Measurements from ENCODE around the gene BEST2. TPM values are rescaled to one million over a fixed set of nuclear protein-coding genes. Genes with fewer than 3 reads are reported as not detected.

The BEST2 gene
- polyA plus RNA-seq, 2 donors: 0.06 TPM

DNA sequence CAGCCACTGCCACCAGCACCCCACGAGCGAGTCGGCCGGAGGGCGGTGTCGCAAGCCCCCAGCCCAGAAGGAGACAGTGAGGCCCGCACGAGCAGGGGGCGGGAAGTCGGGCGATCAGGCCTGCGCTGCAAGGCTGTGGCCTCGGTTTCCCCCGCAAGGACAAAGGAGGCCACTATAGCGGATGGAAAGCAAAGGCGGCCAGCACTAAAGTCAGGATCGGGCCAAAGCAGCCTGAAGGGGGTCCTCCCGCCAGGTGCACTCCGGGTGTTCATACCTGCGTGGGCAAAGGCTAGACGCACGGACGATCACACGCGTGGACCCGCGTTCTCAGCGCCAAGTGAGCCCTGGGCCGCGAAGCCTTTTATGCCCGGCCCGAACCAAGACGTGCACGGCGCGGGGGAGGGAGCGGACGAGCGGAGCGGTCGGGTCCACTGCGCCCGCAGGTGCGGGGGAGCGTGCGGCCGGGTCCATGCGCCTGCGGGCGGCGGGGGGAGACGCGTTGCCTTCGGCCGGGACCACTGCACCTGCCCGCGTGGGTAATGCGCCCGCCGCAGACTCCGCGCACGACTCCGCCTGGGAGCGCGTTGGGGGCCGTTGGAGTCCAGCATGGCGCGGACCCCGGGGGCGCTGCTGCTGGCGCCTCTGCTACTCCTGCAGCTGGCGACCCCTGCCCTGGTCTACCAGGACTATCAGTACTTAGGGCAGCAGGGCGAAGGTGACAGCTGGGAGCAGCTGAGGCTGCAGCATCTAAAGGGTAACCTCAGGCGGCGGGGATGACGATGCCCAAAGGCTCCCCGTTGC is 50.1 kb downstream of the BEST2 start, which contains the start of the genes PRDX2 and THSD8:
Gene PRDX2, minus strand, starts transcription at position 335 of the 801 bp plus-strand sequence. CDS start 539 bp downstream, outside the sequence.
Gene THSD8, plus strand, starts transcription at position 604 of the 801 bp plus-strand sequence. Its CDS starts 3 bp downstream, at position 607.
- WGBS, 2 donors: 0 to 1% methylated on average over 51 to 78 of the region's 78 CpGs

DNA sequence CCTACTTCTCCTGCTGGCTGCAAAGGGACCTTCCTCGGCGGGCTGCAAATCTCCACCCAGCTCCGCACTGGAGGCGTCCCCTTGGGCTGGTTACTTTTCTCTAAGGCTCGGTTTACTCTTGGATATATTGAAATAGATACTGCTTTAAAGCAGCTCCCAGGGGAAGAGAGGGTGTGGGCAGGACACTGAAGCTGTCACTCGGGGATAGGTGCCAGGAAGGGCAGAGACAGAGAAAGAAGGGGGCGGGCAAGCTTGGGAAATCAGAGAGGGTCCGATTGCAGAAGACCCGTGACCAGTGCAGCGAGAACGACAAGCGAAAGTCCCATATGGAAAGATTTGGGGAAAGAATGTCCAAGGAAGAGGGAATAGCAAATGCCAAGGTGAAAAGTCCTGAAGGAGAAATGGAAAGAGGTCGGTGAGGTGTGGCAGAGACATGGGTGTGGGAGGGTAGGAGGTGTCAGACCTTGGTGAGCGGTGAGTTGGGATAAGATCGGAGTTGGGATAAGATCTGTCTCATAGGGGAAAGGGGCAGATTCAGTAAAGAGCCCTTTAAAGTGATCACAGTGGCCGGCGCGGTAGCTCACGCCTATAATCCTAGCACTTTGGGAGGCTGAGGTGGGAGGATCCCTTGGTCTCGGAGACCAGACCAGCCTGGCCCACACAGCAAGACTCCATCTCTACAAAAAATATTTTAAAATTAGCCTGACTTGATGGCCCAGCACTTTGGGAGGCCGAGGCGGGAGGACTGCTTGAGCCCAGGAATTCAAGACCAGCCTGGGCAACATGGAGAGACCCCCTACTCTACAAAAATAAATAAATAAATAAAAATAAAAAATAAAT is 50.9 kb downstream of the BEST2 start:
- Histone ChIP-seq H3K4me1 (ENCODE audit: control insufficient read depth in 2 of 2, insufficient read depth in 2 of 2, low read length in 1 of 2) (peaks cover 7% of the 10 kb centered on the region in 2 donors), H3K9me3 (ENCODE audit: control insufficient read depth in 2 of 2, insufficient read depth in 1 of 2, low read depth in 1 of 2, low read length in 1 of 2) (no peaks in the 10 kb centered on the region), H3K4me3 (ENCODE audit: low read depth in 1 of 2, low read length in 2 of 2) (peak overlapping the region; percentile 84 to 91), H3K27ac (ENCODE audit: low read depth in 2 of 2, low read length in 1 of 2) (peak overlapping the region; percentile 29 to 80), H3K36me3 (ENCODE audit: control insufficient read depth in 2 of 2, insufficient read depth in 2 of 2, low read length in 1 of 2) (peaks cover 0 to 10% of the 10 kb centered on the region in 2 donors), H3K27me3 (ENCODE audit: control insufficient read depth in 1 of 2, insufficient read depth in 2 of 2, low read length in 2 of 2) (no peaks in the 10 kb centered on the region)
- WGBS, 2 donors: 39% methylated on average over 22 of the region's 22 CpGs

More for the DNA sequence above, 50.1 kb downstream of the BEST2 start, which contains the start of the genes PRDX2 and THSD8:
- Histone ChIP-seq H3K9me3 (ENCODE audit: control insufficient read depth in 2 of 2, insufficient read depth in 1 of 2, low read depth in 1 of 2, low read length in 1 of 2) (no peaks in the 10 kb centered on the region), H3K36me3 (ENCODE audit: control insufficient read depth in 2 of 2, insufficient read depth in 2 of 2, low read length in 1 of 2) (peaks cover 0 to 10% of the 10 kb centered on the region in 2 donors), H3K4me1 (ENCODE audit: control insufficient read depth in 2 of 2, insufficient read depth in 2 of 2, low read length in 1 of 2) (peaks cover 3% of the 10 kb centered on the region in 2 donors), H3K27ac (ENCODE audit: low read depth in 2 of 2, low read length in 1 of 2) (peak within 1 kb of the TSS; percentile 64 to 80), H3K27me3 (ENCODE audit: control insufficient read depth in 1 of 2, insufficient read depth in 2 of 2, low read length in 2 of 2) (no peaks in the 10 kb centered on the region), H3K4me3 (ENCODE audit: low read depth in 1 of 2, low read length in 2 of 2) (peak within 1 kb of the TSS; percentile 84 to 91)

DNA sequence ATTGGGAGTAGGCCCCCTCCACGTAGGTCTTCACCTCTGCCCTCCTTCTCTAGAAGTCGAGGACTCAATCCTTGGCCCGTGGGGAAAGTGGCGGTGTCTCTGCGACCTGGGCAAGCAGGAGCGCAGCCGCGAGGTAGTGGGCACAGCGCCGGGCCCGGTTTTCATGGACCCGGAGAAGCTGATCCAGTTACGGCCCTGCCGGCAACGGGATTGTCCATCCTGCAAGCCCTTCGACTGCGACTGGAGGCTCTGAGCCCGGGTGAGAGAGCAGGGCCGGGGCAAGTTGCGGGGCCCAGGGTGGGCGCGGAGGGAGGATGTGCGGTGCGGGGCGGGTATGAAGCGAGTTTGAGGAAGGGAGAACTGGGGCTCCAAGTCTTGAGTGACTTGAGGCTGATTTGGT is 52.5 kb downstream of the BEST2 start:
- H3K9me3 ChIP-seq (ENCODE audit: control insufficient read depth in 2 of 2, insufficient read depth in 1 of 2, low read depth in 1 of 2, low read length in 1 of 2): no peaks in the 10 kb centered on the region
- peaks cover 7% of the 10 kb centered on the region in 2 donors for H3K4me1 ChIP-seq (ENCODE audit: control insufficient read depth in 2 of 2, insufficient read depth in 2 of 2, low read length in 1 of 2)
- no peak overlapping the region for H3K4me3 ChIP-seq (ENCODE audit: low read depth in 1 of 2, low read length in 2 of 2)
- H3K27ac ChIP-seq (ENCODE audit: low read depth in 2 of 2, low read length in 1 of 2): no peak overlapping the region
- 92 to 93% methylated on average over 26 of the region's 26 CpGs for whole genome bisulfite sequencing, 2 donors
- peaks cover 0 to 10% of the 10 kb centered on the region in 2 donors for H3K36me3 ChIP-seq (ENCODE audit: control insufficient read depth in 2 of 2, insufficient read depth in 2 of 2, low read length in 1 of 2)
- H3K27me3 ChIP-seq (ENCODE audit: control insufficient read depth in 1 of 2, insufficient read depth in 2 of 2, low read length in 2 of 2): no peaks in the 10 kb centered on the region

DNA sequence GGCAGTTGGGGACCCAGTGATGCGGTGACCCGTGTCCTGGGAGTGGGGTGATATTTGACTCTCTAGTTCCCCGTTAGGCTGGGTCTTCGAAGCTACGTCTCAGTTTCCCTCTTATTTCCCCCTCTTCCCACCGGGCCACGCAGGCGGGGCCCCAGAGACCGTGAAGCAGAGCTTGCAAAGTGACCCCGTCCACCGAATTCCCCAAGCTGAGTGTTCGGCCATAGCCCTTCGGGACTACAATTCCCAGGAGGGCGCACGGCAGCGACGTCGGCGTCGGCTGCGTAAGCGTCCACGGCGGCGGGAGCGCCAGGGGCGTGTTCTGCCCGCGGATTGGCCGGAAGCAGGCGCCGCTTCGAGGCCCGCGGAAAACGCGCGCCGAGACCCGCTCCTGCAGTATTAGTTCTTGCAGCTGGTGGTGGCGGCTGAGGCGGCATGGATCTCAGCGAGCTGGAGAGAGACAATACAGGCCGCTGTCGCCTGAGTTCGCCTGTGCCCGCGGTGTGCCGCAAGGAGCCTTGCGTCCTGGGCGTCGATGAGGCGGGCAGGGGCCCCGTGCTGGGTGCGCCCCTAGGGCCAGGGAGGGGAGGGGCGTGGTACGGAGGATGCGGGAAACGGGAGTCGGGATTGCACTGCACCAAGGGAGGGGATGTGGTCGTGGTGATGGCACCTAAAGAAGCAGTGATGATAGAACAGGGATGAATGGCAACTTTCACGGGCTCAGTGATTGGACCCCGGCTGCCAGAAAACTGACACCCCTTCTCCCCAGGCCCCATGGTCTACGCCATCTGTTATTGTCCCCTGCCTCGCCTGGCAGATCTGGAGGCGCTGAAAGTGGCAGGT is 54.9 kb downstream of the BEST2 start, which contains the start of gene RNASEH2A:
Gene RNASEH2A, plus strand, starts transcription at position 343 of the 840 bp plus-strand sequence. Its CDS starts 90 bp downstream, at position 433.
- H3K4me3 ChIP-seq (ENCODE audit: low read depth in 1 of 2, low read length in 2 of 2): peak within 1 kb of the TSS; percentile 56 to 73
- WGBS, 2 donors: 4% methylated on average over 65 to 66 of the region's 66 CpGs
- H3K27ac ChIP-seq (ENCODE audit: low read depth in 2 of 2, low read length in 1 of 2): peak within 1 kb of the TSS; percentile 44 to 73

More for the DNA sequence above, 54.9 kb downstream of the BEST2 start, which contains the start of gene RNASEH2A:
- Histone ChIP-seq H3K4me1 (ENCODE audit: control insufficient read depth in 2 of 2, insufficient read depth in 2 of 2, low read length in 1 of 2) (peaks cover 4 to 5% of the 10 kb centered on the region in 2 donors), H3K36me3 (ENCODE audit: control insufficient read depth in 2 of 2, insufficient read depth in 2 of 2, low read length in 1 of 2) (no peaks in the 10 kb centered on the region), H3K27me3 (ENCODE audit: control insufficient read depth in 1 of 2, insufficient read depth in 2 of 2, low read length in 2 of 2) (no peaks in the 10 kb centered on the region), H3K9me3 (ENCODE audit: control insufficient read depth in 2 of 2, insufficient read depth in 1 of 2, low read depth in 1 of 2, low read length in 1 of 2) (no peaks in the 10 kb centered on the region)

Other genes starting within 250 kb of the BEST2 start
- gene ZNF564, start 200.3 kb upstream of the BEST2 start, polyA plus RNA-seq: 1 to 10 TPM; 2.9 to 3.8 TPM
- under 1 TPM; 0.36 to 0.61 TPM for gene ZNF490, start 141.0 kb upstream of the BEST2 start, polyA plus RNA-seq
- gene ZNF791, start 140.9 kb upstream of the BEST2 start, polyA plus RNA-seq: 1 to 10 TPM; 5.1 to 8.1 TPM
- 10 to 100 TPM; 22.6 to 26.6 TPM for gene MAN2B1, start 85.0 kb upstream of the BEST2 start, polyA plus RNA-seq
- 10 to 100 TPM in 1 of 2 donors, 1 to 10 TPM in 1; 8.9 to 14.4 TPM for gene WDR83, start 85.0 kb upstream of the BEST2 start, polyA plus RNA-seq
- 10 to 100 TPM; 45.5 to 51.3 TPM for gene DHPS, start 69.9 kb upstream of the BEST2 start, polyA plus RNA-seq
- gene GNG14, start 63.8 kb upstream of the BEST2 start, polyA plus RNA-seq: not detected
- 10 to 100 TPM in 1 of 2 donors, 1 to 10 TPM in 1; 5.0 to 12.3 TPM for gene FBXW9, start 55.2 kb upstream of the BEST2 start, polyA plus RNA-seq
- 10 to 100 TPM; 29.7 to 37.2 TPM for gene TNPO2, start 27.9 kb upstream of the BEST2 start, polyA plus RNA-seq
- 100 to 1,000 TPM; 212 to 215 TPM for gene TRIR, start 17.1 kb upstream of the BEST2 start, polyA plus RNA-seq
- gene GET3, start 14.3 kb upstream of the BEST2 start, polyA plus RNA-seq: 10 to 100 TPM; 46.2 to 74.1 TPM
- 100 to 1,000 TPM in 1 of 2 donors, 10 to 100 TPM in 1; 47.9 to 103 TPM for gene HOOK2, start 23.8 kb downstream of the BEST2 start, polyA plus RNA-seq
- gene JUNB, start 39.7 kb downstream of the BEST2 start, polyA plus RNA-seq: 100 to 1,000 TPM; 175 to 339 TPM
- 100 to 1,000 TPM; 157 to 323 TPM for gene PRDX2, start 50.0 kb downstream of the BEST2 start, polyA plus RNA-seq
- 1 to 10 TPM; 2.8 to 8.4 TPM for gene THSD8, start 50.3 kb downstream of the BEST2 start, polyA plus RNA-seq
- gene RNASEH2A, start 54.8 kb downstream of the BEST2 start, polyA plus RNA-seq: 10 to 100 TPM in 1 of 2 donors, 1 to 10 TPM in 1; 6.9 to 20.8 TPM
- gene RTBDN, start 82.8 kb downstream of the BEST2 start, polyA plus RNA-seq: not detected
- gene MAST1, start 86.7 kb downstream of the BEST2 start, polyA plus RNA-seq: under 1 TPM; 0.18 to 0.22 TPM
- 10 to 100 TPM in 1 of 2 donors, 1 to 10 TPM in 1; 7.8 to 15.9 TPM for gene DNASE2, start 129.7 kb downstream of the BEST2 start, polyA plus RNA-seq
- gene KLF1, start 135.4 kb downstream of the BEST2 start, polyA plus RNA-seq: not detected
- gene GCDH, start 139.4 kb downstream of the BEST2 start, polyA plus RNA-seq: 10 to 100 TPM; 14.3 to 21.0 TPM
- under 1 TPM; 0.20 to 0.59 TPM for gene SYCE2, start 167.5 kb downstream of the BEST2 start, polyA plus RNA-seq
- 10 to 100 TPM; 29.1 to 49.3 TPM for gene FARSA, start 181.9 kb downstream of the BEST2 start, polyA plus RNA-seq
- gene CALR, start 186.8 kb downstream of the BEST2 start, polyA plus RNA-seq: 100 to 1,000 TPM; 173 to 361 TPM
- gene RAD23A, start 194.1 kb downstream of the BEST2 start, polyA plus RNA-seq: 10 to 100 TPM; 73.9 to 81.0 TPM
- 10 to 100 TPM; 53.7 to 57.0 TPM for gene GADD45GIP1, start 205.4 kb downstream of the BEST2 start, polyA plus RNA-seq
- gene DAND5, start 217.8 kb downstream of the BEST2 start, polyA plus RNA-seq: not detected
- gene NFIX, start 243.7 kb downstream of the BEST2 start, polyA plus RNA-seq: 10 to 100 TPM; 26.9 to 38.5 TPM